GM18520 (cell line): Measurements from ENCODE around the gene CEMIP2.

ENCODE experiments used
- ATAC-seq: cut with Tn5 transposase; IDR thresholded peaks from one replicate; pipeline ENCODE4 v1.9.1; 2021; ENCODE audit not compliant: unreplicated experiment

The CEMIP2 gene

DNA sequence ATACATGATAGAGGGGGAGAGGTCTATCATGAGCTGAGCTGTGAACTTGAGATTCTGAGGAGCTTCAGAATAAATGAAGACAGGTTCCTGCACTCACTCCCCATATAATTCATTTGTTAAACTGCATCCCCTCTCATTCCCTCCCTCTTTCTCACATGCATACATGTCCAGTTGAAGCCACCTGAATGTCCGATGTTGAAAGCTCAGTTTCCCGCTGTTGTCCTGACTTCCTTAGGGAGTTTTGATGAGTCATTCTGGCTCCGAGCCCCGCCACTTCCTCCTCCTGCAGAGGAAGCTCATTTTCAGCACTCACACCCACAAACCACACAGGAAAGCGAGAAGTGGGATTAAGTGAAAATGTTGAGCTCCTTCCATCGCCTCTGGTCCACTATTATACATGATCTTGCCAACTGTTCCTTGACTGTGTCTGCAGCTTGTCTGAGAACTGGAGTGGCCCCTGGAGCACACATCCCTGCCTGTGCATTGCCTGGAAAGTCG lies 121.2 kb downstream of the CEMIP2 start:
- no peak for ATAC-seq

DNA sequence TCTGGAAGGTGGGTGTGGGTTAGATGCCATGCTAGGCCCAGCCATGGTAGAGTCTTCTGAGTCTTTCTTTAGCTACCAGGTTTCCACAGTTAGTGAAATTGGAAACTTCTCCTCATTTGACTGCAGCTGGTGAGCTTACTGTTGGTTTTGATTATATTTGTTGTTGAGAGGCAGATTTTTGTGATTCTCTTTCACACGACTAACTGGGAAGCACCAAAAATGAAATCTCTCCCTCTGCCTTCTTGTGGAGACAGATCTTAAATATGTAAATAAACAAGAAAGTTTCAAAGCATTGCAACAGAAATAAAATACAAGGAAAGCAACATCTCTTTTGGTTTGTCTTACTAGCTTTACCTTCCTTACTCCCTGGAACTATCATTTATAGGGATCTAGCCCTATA lies 122.2 kb downstream of the CEMIP2 start:
- ATAC-seq, result no peak

DNA sequence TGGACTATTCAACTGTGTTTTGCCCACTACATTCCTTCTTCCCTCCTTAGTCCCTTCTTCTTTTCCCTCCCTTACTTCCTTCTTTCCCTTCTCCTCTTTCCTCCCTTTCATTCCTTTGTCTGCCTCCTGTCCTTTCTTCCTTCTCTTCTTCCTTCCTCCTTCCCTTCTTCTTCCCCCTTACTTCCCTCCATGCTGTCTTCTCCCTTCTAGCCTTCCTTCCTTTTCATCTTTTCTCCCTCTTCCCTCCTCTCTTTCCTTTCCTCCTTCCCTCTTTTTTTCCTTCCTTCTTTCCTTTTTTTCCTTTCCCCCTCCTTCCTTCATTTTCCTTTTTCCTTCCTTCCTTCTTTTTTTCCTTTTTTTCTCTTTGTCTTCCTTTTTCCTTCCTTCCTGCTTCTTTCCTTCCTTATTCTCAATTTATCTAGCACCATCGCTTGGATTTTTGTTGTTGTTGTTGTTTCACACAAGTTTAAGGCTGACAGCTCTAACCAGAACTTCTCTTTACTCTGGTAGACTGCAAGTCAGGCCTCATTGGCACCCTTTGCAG lies 123.4 kb downstream of the CEMIP2 start:
- ATAC-seq, result no peak

DNA sequence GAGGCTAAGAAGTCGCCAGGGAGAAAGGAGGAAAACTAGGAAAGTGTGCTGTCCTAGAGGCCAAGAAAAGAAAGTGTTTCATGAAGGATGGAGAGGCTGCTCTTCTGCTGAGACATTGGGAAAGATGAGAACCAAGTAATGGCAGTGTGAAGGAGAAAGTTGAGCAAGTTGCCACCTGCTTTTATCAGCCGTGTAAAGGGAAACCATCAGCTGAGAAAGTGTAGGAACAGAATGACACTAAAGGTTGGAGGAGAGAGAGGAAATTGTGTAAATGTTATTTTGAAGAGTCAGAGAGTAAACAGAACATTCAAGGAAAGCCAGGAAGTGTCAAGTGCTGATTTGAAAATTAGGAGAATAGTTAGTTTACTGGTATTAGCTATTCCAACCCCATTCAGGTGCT lies 125.0 kb downstream of the CEMIP2 start:
- ATAC-seq, result no peak

DNA sequence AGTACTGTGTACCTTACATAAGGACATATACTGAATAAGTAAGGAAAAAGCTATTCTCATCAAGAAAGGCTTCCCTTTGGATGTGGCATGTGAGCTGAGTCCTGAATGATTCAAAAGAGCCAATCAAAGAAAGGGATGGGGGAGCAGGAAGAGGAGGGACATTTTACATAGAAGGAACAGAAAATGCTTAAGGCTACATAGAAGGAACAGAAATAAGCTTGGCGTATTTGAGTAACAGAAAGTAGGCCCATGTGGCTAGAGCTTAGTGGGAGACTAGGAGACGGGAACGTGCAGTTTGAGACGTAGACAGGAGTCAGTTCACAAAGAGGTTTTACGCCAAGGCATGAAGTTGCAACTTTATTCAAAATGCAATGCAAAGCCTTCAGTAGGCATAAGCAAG lies 126.3 kb downstream of the CEMIP2 start:
- no peak for ATAC-seq

DNA sequence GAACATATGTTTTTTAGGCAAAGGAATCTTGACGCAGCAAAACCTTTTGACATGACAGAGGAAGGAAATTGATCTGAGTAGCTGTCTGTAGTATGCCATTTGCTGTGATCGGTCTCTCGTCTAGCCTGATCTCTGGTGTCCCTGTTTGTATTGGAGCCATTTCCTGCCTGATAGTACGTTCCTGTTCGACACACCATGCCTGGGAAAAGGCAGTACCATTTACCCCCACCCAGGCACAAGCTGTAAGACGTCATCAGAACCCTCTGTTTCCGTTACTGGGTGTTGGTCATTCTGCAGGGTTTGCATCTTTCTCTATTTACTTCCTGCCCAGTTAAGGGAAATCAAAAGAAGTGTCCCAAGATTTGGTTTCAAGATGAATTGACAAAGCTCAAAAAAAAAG lies 129.7 kb downstream of the CEMIP2 start:
- ATAC-seq, result no peak

DNA sequence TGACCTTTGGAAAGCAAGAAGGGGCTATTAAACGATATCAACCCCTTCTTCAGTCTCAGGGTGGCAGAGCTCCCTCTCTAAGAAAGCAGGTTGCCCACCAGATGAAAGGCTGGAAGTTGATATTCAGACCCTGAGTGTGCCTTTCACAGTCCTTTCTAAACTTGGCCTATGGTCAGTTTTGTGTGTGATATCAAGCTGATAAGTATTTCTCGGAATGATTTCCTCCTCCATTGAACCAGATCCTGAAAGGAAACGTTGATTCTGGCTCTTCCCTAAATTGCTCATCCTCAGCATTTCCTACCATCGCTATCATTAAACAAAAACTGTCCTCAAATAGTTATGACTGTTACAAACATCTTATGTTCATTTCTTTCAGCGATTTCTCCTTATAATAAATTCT lies 130.4 kb downstream of the CEMIP2 start:
- ATAC-seq, result no peak

DNA sequence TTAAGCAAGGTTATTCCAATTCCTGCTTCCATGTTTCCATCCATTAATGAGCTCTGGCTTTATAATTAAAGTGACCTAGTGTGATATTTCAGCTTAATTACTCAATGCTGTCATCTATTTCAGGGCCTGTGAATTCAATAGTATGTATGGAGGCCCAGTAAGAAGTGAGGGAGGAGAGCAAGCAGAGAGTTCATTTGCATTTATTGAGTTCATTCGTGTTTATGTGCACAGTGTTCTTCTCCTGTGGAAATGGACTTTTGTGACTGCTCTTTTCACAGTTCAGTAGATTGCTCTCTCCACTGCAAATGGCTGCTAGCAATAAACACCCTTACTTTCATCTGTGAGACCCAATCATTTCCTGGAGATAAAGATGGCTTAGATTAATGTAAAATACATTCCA lies 130.9 kb downstream of the CEMIP2 start:
- no peak for ATAC-seq

DNA sequence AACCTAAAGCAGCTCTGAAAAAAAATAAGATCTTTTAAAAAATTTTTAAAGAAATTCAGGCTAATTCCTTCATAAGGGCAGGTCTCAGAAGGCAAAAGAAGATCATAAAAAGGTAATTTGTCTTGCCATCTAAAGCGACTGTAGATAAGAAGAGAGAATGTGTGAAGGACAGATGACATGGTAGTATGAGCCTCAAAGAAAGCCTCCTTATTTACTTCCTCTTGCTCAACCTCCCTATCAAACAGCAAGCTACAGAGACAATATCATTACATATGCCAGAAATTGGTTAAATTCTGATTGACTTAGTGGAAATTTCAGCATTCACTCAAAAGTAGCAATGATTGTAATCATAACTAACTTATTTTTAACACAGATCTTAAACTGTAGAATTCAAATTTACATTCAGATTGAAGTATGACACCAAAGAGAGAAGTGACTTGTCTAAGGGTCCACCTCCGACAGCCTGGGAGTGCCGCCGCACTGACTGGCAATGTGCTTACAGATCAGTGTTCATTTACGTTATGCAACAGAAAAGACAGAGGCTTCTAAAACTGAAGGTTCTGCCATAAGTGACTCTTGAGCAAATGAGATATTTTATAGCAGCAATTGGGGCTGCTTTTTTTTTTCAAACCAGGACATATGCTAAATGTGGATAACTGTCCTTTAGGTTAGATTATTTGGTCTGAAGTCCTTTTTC lies 132.0 kb downstream of the CEMIP2 start:
- no peak for ATAC-seq

DNA sequence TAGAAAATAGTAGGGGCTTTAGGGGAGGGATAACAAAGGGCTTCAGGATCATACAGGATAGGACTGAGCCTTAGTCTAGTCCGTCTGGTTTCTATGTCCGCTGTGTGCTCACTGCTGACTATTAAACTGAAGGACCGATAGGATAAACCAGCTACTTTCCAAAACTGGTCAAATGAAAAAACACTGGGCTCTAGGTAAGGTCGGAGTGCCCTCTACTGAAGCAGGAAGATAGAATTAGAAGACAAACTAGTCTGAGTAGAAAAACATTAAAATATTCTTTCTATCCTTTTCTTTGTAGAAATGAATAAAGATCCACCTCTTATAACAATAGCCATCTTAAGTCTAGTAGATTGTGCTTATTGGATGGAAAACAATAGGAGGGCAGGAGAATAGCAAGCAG lies 133.6 kb downstream of the CEMIP2 start:
- no peak for ATAC-seq
